Heart left ventricle (tissue), 13 donors: Measurements from ENCODE around the gene C19orf12.

Source experiments
- POLR2A ChIP-seq, 2 donors: fragments of 450-650 bp; IDR thresholded peaks; one replicate each; pipeline ENCODE4 v1.6.1; 2017; ENCODE audit warnings: antibody characterized with exemption in 2 of 2, mild to moderate bottlenecking in 2 of 2, moderate library complexity in 2 of 2
- TF ChIP-seq, protein P1 (sequence below), 12 donors: fragments of 200-600 bp; sonication (generic) in 4 of 12; IDR thresholded peaks; one replicate each; pipeline versions ENCODE4 v1.5.0 to v1.8.0; 2018 to 2022; ENCODE audit warnings: antibody characterized with exemption in 12 of 12, mild to moderate bottlenecking in 5 of 12
- donor health status: ischemic (EF 13 %, LVEDD 7.1; RV severe dilation, severe dysfunction).
- donor health status: DM: no; HTN: yes; CAD: no.
- donor health status: DM: no; HTN: no; CAD: no.
- donor health status: ischemic (EF 25% LVEDD 6.9; RV normal size, moderate dysfunction).
- donor health status: ischemic (EF 25% LVEDD 5.7; RV mildly dilated, moderate dysfunction).
- donor health status: ischemic (EF 35%, LVEDD 5.7; RV mildly dilated, moderate dysfunction).
- donor health status: nonischemic (EF 11% LVEDD 7.7; RV severe dilation, severe dysfunction).
- donor health status: DM: yes; HTN: yes; CAD: no.
- donor health status: PGD.
- donor health status: ischemic (EF 29% LVEDD 5.4; RV normal size, mild dysfunction).
- donor health status: nonischemic (EF 23%, LVEDD 6.1; RV moderate dilation, normal function).

DNA sequence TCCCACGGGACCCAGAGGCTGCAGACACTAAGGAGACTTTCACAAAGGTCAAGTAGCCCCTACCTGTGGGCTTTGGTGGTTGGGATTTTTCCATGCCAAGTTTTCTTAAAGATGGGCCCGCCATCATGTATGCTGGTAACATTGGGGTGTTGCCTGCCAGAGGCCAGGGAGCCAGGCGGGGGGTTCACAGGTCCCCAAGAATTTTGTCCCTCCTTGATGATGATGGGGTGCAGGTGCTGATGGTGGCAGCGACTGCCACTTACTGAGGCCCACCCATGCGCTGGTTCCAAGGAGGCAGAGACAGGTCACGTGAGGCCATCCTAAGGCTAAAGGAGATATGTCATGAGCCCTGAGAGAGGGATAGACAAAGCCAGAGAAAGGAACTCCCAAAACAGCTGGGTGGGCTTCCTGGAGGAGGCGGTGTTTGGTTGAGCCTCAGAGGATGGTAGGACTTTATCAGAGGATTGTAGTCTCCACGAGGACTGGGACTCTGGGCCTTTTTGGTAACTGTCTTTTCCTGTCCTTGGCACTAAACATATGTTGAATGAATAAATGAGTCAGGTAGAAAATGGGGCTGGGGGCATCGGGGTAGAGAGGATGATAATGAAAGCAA, 35.4 kb downstream of the C19orf12 start:
- no peak for TF ChIP-seq POLR2A (IDR thresholded peaks at IDR 0.05)
- TF ChIP-seq, protein P1, sequence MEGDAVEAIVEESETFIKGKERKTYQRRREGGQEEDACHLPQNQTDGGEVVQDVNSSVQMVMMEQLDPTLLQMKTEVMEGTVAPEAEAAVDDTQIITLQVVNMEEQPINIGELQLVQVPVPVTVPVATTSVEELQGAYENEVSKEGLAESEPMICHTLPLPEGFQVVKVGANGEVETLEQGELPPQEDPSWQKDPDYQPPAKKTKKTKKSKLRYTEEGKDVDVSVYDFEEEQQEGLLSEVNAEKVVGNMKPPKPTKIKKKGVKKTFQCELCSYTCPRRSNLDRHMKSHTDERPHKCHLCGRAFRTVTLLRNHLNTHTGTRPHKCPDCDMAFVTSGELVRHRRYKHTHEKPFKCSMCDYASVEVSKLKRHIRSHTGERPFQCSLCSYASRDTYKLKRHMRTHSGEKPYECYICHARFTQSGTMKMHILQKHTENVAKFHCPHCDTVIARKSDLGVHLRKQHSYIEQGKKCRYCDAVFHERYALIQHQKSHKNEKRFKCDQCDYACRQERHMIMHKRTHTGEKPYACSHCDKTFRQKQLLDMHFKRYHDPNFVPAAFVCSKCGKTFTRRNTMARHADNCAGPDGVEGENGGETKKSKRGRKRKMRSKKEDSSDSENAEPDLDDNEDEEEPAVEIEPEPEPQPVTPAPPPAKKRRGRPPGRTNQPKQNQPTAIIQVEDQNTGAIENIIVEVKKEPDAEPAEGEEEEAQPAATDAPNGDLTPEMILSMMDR (IDR thresholded peaks at IDR 0.05): no peak
